ENCODE data around the gene MCCC2. TPM values are rescaled to one million over a fixed set of nuclear protein-coding genes. Genes with fewer than 3 reads are reported as not detected.

Gene MCCC2
- total RNA-seq, 1 experiment from 2014 or later: 32.2 TPM

DNA sequence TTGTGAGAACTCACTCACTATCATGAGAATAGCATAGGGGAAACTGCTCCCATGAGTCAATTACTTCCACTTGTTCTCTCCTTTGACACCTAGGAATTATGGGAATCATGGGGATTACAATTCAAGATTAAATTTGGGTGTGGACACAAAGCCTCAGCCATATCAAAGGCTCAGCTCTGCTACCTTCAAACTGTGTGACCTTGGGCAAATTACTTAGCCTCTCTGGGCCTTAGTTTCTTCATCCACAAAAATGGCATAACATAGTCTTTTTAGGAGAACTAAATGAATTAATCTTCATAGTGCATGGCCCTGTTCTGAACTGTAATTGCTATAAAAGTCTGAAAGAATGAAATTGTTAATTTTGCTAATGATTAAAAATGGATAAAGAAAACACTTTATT lies 113.7 kb downstream of the MCCC2 start:
- H3K9me2 ChIP-seq (replicated peaks; ENCODE audit: low read length): no peaks in the 10 kb centered on the region
- CTCF ChIA-PET: no interaction called here

GRCh38 chr5:71701407-71701806 lies 114.3 kb downstream of the MCCC2 start:
- ChIA-PET POLR2A (ENCODE audit: unreplicated experiment) (no interaction called here), CTCF (no interaction called here)
- H3K9me2 ChIP-seq (replicated peaks; ENCODE audit: low read length): no peaks in the 10 kb centered on the region
- intact Hi-C loops (cut with micrococcal nuclease): no loop called here
- no peaks in the 10 kb centered on the region for H4K20me1 ChIP-seq (ENCODE audit: low read length)
- H2AFZ ChIP-seq (ENCODE audit: low read length): no peak overlapping the region
- no peak overlapping the region for H3K9ac ChIP-seq (ENCODE audit: low read length)
- no peak for DNase-seq
- no peaks in the 10 kb centered on the region for H3K4me1 ChIP-seq (ENCODE audit: insufficient read depth, low read length)
- no peak overlapping the region for H3K4me2 ChIP-seq (ENCODE audit: low read length)
- no peaks in the 10 kb centered on the region for H3K79me2 ChIP-seq (ENCODE audit: low read length)
- no peaks in the 10 kb centered on the region for H3F3A ChIP-seq (ENCODE audit: low read length, unreplicated experiment)
- no peaks in the 10 kb centered on the region for H3K9me3 ChIP-seq (ENCODE audit: low read length)
- TF ChIP-seq EZH2 (IDR thresholded peaks at IDR 0.05; ENCODE audit: low read length, unreplicated experiment) (no peak), CTCF (conservative IDR thresholded peaks at IDR 0.05; ENCODE audit: low read depth, low read length) (no peak), EZH2phosphoT487 (IDR thresholded peaks at IDR 0.05; ENCODE audit: borderline replicate concordance, low read length) (no peak)
- BruUV-seq (replicated peaks): no TSS peak
- ATAC-seq: no peak
- H3K27ac ChIP-seq (ENCODE audit: low read length): no peak overlapping the region
- H3K27me3 ChIP-seq (ENCODE audit: low read length): peaks cover 10% of the 10 kb centered on the region; the same call in 1 of the 2 replicates
- H3K4me3 ChIP-seq (ENCODE audit: low read length): no peak overlapping the region
- no peaks in the 10 kb centered on the region for H3K36me3 ChIP-seq (ENCODE audit: low read depth, low read length)

More for the DNA sequence above, 113.7 kb downstream of the MCCC2 start:
- DNase-seq (no peak), ATAC-seq (no peak)
- intact Hi-C loops (cut with micrococcal nuclease): no loop called here
- Histone ChIP-seq H3K9ac (ENCODE audit: low read length) (no peak overlapping the region), H3K36me3 (ENCODE audit: low read depth, low read length) (no peaks in the 10 kb centered on the region), H3K4me3 (ENCODE audit: low read length) (no peak overlapping the region), H4K20me1 (ENCODE audit: low read length) (no peaks in the 10 kb centered on the region), H3K4me2 (ENCODE audit: low read length) (no peak overlapping the region), H3K4me1 (ENCODE audit: insufficient read depth, low read length) (no peaks in the 10 kb centered on the region), H2AFZ (ENCODE audit: low read length) (no peak overlapping the region), H3K27me3 (ENCODE audit: low read length) (peaks cover 5% of the 10 kb centered on the region; the same call in 1 of the 2 replicates), H3K79me2 (ENCODE audit: low read length) (no peaks in the 10 kb centered on the region), H3F3A (ENCODE audit: low read length, unreplicated experiment) (no peaks in the 10 kb centered on the region), H3K27ac (ENCODE audit: low read length) (no peak overlapping the region), H3K9me3 (ENCODE audit: low read length) (no peaks in the 10 kb centered on the region)
- POLR2A ChIA-PET (ENCODE audit: unreplicated experiment): no interaction called here
- no TSS peak for BruUV-seq (replicated peaks)
- no peak for TF ChIP-seq EZH2phosphoT487 (IDR thresholded peaks at IDR 0.05; ENCODE audit: borderline replicate concordance, low read length)
- no peak for TF ChIP-seq EZH2 (IDR thresholded peaks at IDR 0.05; ENCODE audit: low read length, unreplicated experiment)
- no peak for TF ChIP-seq CTCF (conservative IDR thresholded peaks at IDR 0.05; ENCODE audit: low read depth, low read length)

- peaks cover 28% of the 10 kb centered on the region; the same call in 1 of the 2 replicates for H3K27me3 ChIP-seq (ENCODE audit: low read length)
- H3K4me3 ChIP-seq (ENCODE audit: low read length): no peak overlapping the region
- H3K4me2 ChIP-seq (ENCODE audit: low read length): no peak overlapping the region
- H3K4me1 ChIP-seq (ENCODE audit: insufficient read depth, low read length): no peaks in the 10 kb centered on the region
- H4K20me1 ChIP-seq (ENCODE audit: low read length): no peaks in the 10 kb centered on the region
- H3K36me3 ChIP-seq (ENCODE audit: low read depth, low read length): no peaks in the 10 kb centered on the region
- H3K27ac ChIP-seq (ENCODE audit: low read length): no peak overlapping the region
- no peaks in the 10 kb centered on the region for H3F3A ChIP-seq (ENCODE audit: low read length, unreplicated experiment)
- ChIA-PET POLR2A (ENCODE audit: unreplicated experiment) (no interaction called here), CTCF (no interaction called here)
- no peak overlapping the region for H3K9ac ChIP-seq (ENCODE audit: low read length)
- H3K9me3 ChIP-seq (ENCODE audit: low read length): no peaks in the 10 kb centered on the region
- DNase-seq (no peak), ATAC-seq (no peak)
- no peaks in the 10 kb centered on the region for H3K79me2 ChIP-seq (ENCODE audit: low read length)
- TF ChIP-seq CTCF (conservative IDR thresholded peaks at IDR 0.05; ENCODE audit: low read depth, low read length) (no peak), EZH2 (IDR thresholded peaks at IDR 0.05; ENCODE audit: low read length, unreplicated experiment) (no peak), EZH2phosphoT487 (IDR thresholded peaks at IDR 0.05; ENCODE audit: borderline replicate concordance, low read length) (no peak)
- H2AFZ ChIP-seq (ENCODE audit: low read length): no peak overlapping the region
- no TSS peak for BruUV-seq (replicated peaks)
- no peaks in the 10 kb centered on the region for H3K9me2 ChIP-seq (replicated peaks; ENCODE audit: low read length)
- intact Hi-C loops (cut with micrococcal nuclease): no loop called here
These were observed 116.8 kb downstream of the MCCC2 start for GRCh38 chr5:71703941-71704340.
